ENCODE data around the gene ENAH.
"Not testable (repeated sequence)": the region's sequence is repeated elsewhere in the genome, so short reads cannot be mapped to it uniquely, and the experiment has no call there.

The ENAH gene

GRCh38 chr1:225473676-225474438, 179.1 kb downstream of the ENAH start:
- DNase-seq (ENCODE audit: low read depth, low spot score), result not testable (repeated sequence)

- not testable (repeated sequence) for DNase-seq (ENCODE audit: low read depth, low spot score)
These were observed 179.7 kb downstream of the ENAH start for GRCh38 chr1:225473266-225473665.

- no peak for DNase-seq (ENCODE audit: low read depth, low spot score)
These were observed 181.2 kb downstream of the ENAH start for GRCh38 chr1:225471453-225472301.

- DNase-seq (ENCODE audit: low read depth, low spot score), result no peak
These were observed 181.8 kb downstream of the ENAH start for GRCh38 chr1:225471109-225471452.

GRCh38 chr1:225470211-225471108, 182.5 kb downstream of the ENAH start:
- no peak for DNase-seq (ENCODE audit: low read depth, low spot score)

- no peak for DNase-seq (ENCODE audit: low read depth, low spot score)
These were observed 183.9 kb downstream of the ENAH start for GRCh38 chr1:225469051-225469450.

- no peak for DNase-seq (ENCODE audit: low read depth, low spot score)
These were observed 184.5 kb downstream of the ENAH start for GRCh38 chr1:225468270-225469020.

GRCh38 chr1:225467193-225468020, 185.5 kb downstream of the ENAH start:
- DNase-seq (ENCODE audit: low read depth, low spot score), result peak; percentile 65

- DNase-seq (ENCODE audit: low read depth, low spot score), result no peak
These were observed 186.1 kb downstream of the ENAH start for GRCh38 chr1:225466848-225467192.

- no peak for DNase-seq (ENCODE audit: low read depth, low spot score)
These were observed 187.0 kb downstream of the ENAH start for GRCh38 chr1:225465793-225466517.

- no peak for DNase-seq (ENCODE audit: low read depth, low spot score)
These were observed 187.8 kb downstream of the ENAH start for GRCh38 chr1:225464851-225465792.

GRCh38 chr1:225462714-225463574, 190.0 kb downstream of the ENAH start:
- no peak for DNase-seq (ENCODE audit: low read depth, low spot score)

GRCh38 chr1:225462429-225462713, 190.6 kb downstream of the ENAH start:
- no peak for DNase-seq (ENCODE audit: low read depth, low spot score)

- no peak for DNase-seq (ENCODE audit: low read depth, low spot score)
These were observed 191.1 kb downstream of the ENAH start for GRCh38 chr1:225461533-225462428.

- no peak for DNase-seq (ENCODE audit: low read depth, low spot score)
These were observed 192.0 kb downstream of the ENAH start for GRCh38 chr1:225460737-225461532.

Measured in activated CD4-positive, CD25-positive, alpha-beta regulatory T cell treated with anti-CD3 and anti-CD28 coated beads, Interleukin-2, amount 50 U/mL, for 16 hours (primary cell).